ENCODE measurements around the gene GPR132. TPM values are rescaled to one million over a fixed set of nuclear protein-coding genes. Genes with fewer than 3 reads are reported as not detected.
A peak's percentile ranks its signal among the peaks of the same experiment; 100 is the strongest.

The GPR132 gene
- total and polyA plus RNA-seq, 10 of the 15 experiments (the other 5 are each of a cell fraction or from before 2014, with no cell fraction given), result 1.9 to 49.3 (median 20.4) TPM

DNA sequence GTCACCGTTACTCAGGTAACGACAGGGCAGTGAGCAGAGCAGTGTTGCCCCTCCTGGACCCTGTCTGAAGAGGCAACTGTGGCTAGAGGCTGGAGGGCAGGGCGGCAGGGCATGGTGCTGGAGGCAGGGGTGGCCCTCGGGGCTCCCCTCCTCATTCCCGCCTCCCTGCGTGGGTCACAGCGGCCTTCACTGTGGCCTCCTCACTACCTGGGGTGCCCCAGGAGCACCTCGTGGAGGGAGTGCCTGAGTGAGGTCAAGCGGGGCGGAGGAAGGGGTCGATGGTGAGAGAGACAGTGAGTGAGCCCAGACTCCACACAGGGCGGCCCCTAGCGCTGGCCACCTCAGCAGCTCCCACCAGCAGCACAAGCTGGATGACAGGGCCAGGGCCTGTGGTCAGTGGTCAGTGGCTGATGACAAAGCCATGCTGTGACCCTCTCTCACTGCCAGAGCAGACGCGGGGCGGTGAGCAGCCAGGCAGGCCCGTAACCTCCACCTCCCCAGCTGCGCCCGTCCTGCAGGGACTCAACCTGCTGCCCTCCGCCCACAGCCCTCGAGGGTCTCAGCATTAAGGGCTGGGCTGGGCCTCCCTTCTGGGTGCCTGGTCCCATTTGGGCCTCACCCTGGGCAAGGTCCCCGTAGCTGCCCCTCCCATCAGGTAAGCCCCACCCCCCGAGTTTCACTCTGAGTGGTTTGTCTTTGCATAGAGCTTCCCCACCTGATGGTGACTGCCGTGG, 17.8 kb downstream of the GPR132 start (continued):
- TF ChIP-seq, protein P1, sequence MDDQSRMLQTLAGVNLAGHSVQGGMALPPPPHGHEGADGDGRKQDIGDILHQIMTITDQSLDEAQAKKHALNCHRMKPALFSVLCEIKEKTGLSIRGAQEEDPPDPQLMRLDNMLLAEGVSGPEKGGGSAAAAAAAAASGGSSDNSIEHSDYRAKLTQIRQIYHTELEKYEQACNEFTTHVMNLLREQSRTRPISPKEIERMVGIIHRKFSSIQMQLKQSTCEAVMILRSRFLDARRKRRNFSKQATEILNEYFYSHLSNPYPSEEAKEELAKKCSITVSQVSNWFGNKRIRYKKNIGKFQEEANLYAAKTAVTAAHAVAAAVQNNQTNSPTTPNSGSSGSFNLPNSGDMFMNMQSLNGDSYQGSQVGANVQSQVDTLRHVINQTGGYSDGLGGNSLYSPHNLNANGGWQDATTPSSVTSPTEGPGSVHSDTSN (IDR thresholded peaks at IDR 0.05; ENCODE audit: insufficient replicate concordance, low read depth, low read length), result no peak
- no peak for TF ChIP-seq TCF3 (IDR thresholded peaks at IDR 0.05; ENCODE audit: borderline replicate concordance, insufficient read depth, low read depth, low read length)
- TF ChIP-seq BCL11A (IDR thresholded peaks at IDR 0.05; ENCODE audit: low read depth, low read length), result no peak
- no peak for TF ChIP-seq CHD4 (IDR thresholded peaks at IDR 0.05)
- TF ChIP-seq RFX5 (IDR thresholded peaks at IDR 0.05; ENCODE audit: low read depth, low read length), result no peak
- TF ChIP-seq POLR2A (IDR thresholded peaks at IDR 0.05; ENCODE audit: low read depth, low read length), result peak; percentile 68
- TF ChIP-seq POLR2AphosphoS2 (IDR thresholded peaks at IDR 0.05; ENCODE audit: low read depth, low read length), result peak; percentile 14; the same call in 1 of the 2 replicates
- no peak for TF ChIP-seq CBX5 (IDR thresholded peaks at IDR 0.05; ENCODE audit: low read depth)
- no peak for TF ChIP-seq ZSCAN29 (IDR thresholded peaks at IDR 0.05)
- TF ChIP-seq STAT1 (conservative IDR thresholded peaks at IDR 0.05), result no peak
- TF ChIP-seq, protein P2, sequence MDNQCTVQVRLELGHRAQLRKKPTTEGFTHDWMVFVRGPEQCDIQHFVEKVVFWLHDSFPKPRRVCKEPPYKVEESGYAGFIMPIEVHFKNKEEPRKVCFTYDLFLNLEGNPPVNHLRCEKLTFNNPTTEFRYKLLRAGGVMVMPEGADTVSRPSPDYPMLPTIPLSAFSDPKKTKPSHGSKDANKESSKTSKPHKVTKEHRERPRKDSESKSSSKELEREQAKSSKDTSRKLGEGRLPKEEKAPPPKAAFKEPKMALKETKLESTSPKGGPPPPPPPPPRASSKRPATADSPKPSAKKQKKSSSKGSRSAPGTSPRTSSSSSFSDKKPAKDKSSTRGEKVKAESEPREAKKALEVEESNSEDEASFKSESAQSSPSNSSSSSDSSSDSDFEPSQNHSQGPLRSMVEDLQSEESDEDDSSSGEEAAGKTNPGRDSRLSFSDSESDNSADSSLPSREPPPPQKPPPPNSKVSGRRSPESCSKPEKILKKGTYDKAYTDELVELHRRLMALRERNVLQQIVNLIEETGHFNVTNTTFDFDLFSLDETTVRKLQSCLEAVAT (IDR thresholded peaks at IDR 0.05), result no peak
- peak; percentile 46; the same call in 1 of the 2 replicates for TF ChIP-seq YY1 (IDR thresholded peaks at IDR 0.05; ENCODE audit: low read depth, low read length)
- no peak for TF ChIP-seq FOS (IDR thresholded peaks at IDR 0.05; ENCODE audit: borderline replicate concordance, extremely low read depth, insufficient read length)
